Glomerular endothelial cell (primary cell): ENCODE results near the gene GJA4. TPM values are rescaled to one million over a fixed set of nuclear protein-coding genes. Genes with fewer than 3 reads are reported as not detected.
"Not testable (repeated sequence)": the region's sequence is repeated elsewhere in the genome, so short reads cannot be mapped to it uniquely, and the experiment has no call there.

ENCODE experiments used
- DNase-seq: peaks from one replicate; pipeline ENCODE4 v3.0.0-alpha.2; 2011; ENCODE audit warnings: low read depth, low spot score; ENCODE audit errors: extremely low read depth
- total RNA-seq: library from RNA; depleted of rRNA; stranded (reverse); fragments of >200 nt; gene quantifications from 2 replicates; pipeline ENCODE4 v1.2.3, GENCODE V29; 2015

The GJA4 gene
- total RNA-seq, 1 donor from 2014 or later = 62.1 TPM

- no peak for DNase-seq
Observed at GRCh38 chr1:34787461-34788420, 5.1 kb upstream of the GJA4 start.

- no peak for DNase-seq
Observed at GRCh38 chr1:34790985-34791384, 1.8 kb upstream of the GJA4 start.

GRCh38 chr1:34792424-34792823, 375 bp upstream of the GJA4 start:
- DNase-seq = no peak

- DNase-seq = no peak
Observed at GRCh38 chr1:34794001-34794789, 1.4 kb downstream of the GJA4 start.

- DNase-seq = no peak
Observed at GRCh38 chr1:34794790-34795180, 2.0 kb downstream of the GJA4 start.

GRCh38 chr1:34795916-34796315, 3.1 kb downstream of the GJA4 start:
- no peak for DNase-seq

GRCh38 chr1:34796990-34797389, 4.2 kb downstream of the GJA4 start:
- no peak for DNase-seq

- DNase-seq = no peak
Observed at GRCh38 chr1:34800214-34800613, 7.4 kb downstream of the GJA4 start.

GRCh38 chr1:34803770-34804169, 11.0 kb downstream of the GJA4 start:
- DNase-seq = no peak

GRCh38 chr1:34806396-34806795, 13.6 kb downstream of the GJA4 start:
- DNase-seq = no peak

GRCh38 chr1:34808051-34808810, 15.4 kb downstream of the GJA4 start:
- DNase-seq = no peak

- not testable (repeated sequence) for DNase-seq
Observed at GRCh38 chr1:34810781-34811180, 18.0 kb downstream of the GJA4 start.

GRCh38 chr1:34816332-34816731, 23.5 kb downstream of the GJA4 start:
- DNase-seq = no peak

- DNase-seq = no peak
Observed at GRCh38 chr1:34816778-34817177, 24.0 kb downstream of the GJA4 start.

GRCh38 chr1:34818862-34819261, 26.1 kb downstream of the GJA4 start:
- not testable (repeated sequence) for DNase-seq

GRCh38 chr1:34822202-34822601, 29.4 kb downstream of the GJA4 start:
- no peak for DNase-seq

- no peak for DNase-seq
Observed at GRCh38 chr1:34824817-34825454, 32.1 kb downstream of the GJA4 start.

GRCh38 chr1:34825455-34826091, 32.8 kb downstream of the GJA4 start:
- DNase-seq = no peak

- DNase-seq = no peak
Observed at GRCh38 chr1:34827341-34827941, 34.6 kb downstream of the GJA4 start.

GRCh38 chr1:34828611-34829010, 35.8 kb downstream of the GJA4 start:
- no peak for DNase-seq
